GM12891 (cell line): ENCODE measurements around the gene HNMT.

ENCODE experiments used
- POLR2A ChIP-seq: IDR thresholded peaks from 2 replicates; pipeline ENCODE4 v1.6.1; 2011; ENCODE audit warnings: low read depth, low read length, control low read depth
- POLR2AphosphoS5 ChIP-seq: IDR thresholded peaks from 2 replicates; pipeline ENCODE4 v1.6.1; 2011; ENCODE audit warnings: low read depth, low read length, control low read depth

DNA sequence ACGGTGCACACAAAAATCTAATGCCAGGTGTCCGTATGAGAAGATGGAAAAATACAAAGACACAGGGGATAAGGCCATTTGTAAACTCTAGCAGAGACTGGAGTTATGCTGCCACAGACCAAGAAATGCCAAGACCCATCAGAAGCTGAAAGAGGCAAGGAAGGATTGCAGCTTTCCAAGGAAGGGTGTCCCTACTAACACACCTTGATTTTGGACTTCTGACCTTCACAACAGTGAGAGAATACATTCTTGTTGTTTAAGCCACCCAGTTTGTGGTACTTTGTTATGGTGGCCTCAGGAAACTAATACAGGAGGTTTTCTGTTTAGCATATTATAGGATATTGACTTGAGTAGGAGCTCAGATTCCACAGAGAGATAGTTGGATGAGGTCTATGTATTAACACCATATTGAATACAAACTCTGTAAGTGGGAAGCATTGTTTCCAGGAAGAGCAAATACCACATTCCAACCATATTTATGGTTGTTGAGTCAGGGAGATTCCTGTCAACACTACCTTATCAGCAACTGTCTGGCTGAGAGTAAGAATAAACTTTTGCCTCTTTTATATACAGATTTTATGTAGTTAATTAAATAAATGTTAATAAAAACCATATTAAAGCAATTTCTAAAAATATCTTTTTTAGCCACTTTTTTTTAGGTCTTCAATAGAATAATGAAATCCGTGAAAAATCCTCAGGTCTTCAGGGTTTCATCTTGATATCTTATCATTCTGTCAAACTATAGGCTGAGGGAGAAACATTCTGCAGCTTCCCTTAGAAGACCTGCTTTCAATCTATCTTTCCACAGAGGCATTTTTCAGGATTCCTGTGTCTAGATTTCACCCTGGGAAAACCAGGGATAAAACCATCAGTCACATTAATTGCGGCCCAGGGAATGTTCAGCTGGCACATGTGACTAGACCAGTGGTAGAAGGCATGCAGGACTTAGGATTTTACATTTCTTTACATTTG, 35.4 kb upstream of the HNMT start:
- no peak for TF ChIP-seq POLR2AphosphoS5
- TF ChIP-seq POLR2A, result no peak
